ENCODE measurements around the gene TNFRSF13B.
"Not testable (repeated sequence)": the region's sequence is repeated elsewhere in the genome, so short reads cannot be mapped to it uniquely, and the experiment has no call there.

TNFRSF13B gene

DNA sequence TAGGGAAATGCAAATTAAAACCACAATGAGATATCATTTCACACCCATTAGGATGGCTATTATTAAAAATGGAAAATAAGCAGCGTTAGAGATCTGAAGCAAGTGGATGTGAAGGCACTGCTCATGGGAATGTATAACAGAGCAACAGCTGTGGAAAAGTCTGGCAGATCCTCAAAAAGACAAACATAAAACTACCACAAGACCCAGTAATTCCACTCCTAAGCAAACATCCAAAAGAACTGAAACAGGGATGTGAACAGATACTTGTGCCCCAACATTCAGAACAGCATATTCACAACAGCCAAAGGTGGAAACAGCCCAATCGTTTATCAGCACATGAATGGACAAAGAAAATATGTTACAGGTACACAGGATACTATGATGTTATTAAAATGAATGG, 10.9 kb downstream of the TNFRSF13B start:
- DNase-seq (ENCODE audit: low read depth, low spot score): not testable (repeated sequence)

DNA sequence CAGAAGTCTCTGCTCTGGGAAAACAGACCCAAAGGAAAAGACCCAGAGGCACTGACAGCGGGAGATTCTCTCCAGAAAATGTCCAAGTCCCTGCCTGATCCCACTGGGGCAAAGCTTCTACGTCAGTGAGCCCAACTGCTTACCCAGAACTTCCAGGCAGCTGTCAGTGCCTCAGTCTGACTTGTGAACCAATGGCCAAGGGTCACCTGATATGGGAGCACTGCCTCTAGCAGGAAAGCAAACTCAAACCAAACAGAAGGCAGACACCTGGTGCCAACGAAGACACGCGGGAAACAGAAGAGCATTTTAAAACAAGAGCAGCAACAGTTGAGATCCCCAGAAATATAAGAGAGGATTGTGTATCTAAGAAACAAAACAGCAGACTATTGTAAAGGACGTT, 16.9 kb downstream of the TNFRSF13B start:
- DNase-seq (ENCODE audit: low read depth, low spot score): not testable (repeated sequence)

DNA sequence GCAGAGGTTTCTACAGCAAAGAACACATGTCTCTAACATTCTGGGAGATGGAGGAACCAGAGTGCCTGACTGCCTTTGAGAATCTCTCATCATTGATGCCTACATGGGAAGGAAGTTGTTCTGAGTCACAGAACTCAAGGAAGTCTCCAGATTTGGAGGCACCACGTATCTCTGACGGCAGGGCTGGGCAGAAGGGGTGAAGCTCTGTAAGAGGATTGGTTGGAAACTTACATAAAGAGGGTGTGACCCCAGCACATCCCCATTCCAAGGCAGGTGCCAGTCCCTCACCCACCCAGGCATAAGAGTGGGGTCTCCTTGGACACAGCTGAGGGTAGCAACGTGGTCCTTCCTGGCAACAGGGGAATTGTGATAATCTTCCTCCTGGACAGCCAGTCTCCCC, 17.4 kb downstream of the TNFRSF13B start:
- DNase-seq (ENCODE audit: low read depth, low spot score): no peak

DNA sequence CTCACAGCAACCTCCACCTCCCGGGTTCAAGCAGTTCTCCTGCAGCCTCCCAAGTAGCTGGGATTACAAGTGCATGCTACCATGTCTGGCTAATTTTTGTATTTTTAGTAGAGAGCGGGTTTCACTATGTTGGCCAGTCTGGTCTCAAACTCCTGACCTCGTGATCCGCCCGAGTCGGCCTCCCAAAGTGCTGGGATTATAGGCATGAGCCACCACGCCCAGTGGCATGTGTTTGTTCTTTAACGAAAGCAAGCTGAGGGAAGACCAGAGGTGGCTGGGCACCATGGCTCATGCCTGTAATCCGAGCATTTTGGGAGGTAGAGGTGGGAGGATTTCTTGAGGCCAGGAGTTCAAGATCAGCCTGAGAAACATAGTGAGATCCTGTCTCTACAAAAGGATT, 18.1 kb downstream of the TNFRSF13B start:
- no peak for DNase-seq (ENCODE audit: low read depth, low spot score)

DNA sequence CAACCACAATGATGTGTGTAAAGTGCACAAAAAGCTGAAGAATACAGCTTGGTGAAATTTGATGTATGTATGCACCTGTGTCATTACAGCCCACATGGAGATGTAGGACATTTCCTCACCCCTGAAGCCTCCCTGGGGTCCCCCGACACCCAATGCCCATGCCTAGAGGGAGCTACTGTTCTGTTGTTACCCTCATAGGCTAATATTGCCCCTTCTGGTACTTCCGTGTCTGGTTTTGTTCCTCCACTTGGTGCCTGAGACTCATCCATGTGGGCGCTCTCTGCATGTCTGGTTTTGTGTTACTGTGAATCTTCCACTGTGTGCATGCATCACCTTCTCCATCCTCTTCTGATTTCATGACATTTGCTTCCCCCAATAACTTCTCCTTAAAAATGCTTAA, 18.6 kb downstream of the TNFRSF13B start:
- no peak for DNase-seq (ENCODE audit: low read depth, low spot score)

DNA sequence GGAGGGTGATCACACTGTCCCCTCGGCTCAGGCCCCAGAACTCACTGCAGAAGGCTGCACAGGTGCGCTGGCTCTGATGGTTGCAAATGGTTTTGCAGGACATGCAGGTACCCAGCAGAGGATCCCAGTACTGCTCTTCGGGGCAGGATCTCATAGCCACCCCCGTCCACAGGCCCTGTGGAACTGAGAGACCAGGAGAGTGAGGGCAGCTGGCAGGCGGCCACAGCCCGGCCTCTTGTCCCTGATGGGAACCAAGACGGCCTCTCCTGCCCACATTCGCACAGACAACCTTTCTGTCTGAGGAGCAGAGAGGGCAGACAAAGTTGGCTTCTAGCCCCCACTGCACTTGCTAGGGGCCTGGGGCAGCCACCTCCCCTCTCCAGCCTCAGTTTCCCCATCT, 19.5 kb downstream of the TNFRSF13B start:
- no peak for DNase-seq (ENCODE audit: low read depth, low spot score)

DNA sequence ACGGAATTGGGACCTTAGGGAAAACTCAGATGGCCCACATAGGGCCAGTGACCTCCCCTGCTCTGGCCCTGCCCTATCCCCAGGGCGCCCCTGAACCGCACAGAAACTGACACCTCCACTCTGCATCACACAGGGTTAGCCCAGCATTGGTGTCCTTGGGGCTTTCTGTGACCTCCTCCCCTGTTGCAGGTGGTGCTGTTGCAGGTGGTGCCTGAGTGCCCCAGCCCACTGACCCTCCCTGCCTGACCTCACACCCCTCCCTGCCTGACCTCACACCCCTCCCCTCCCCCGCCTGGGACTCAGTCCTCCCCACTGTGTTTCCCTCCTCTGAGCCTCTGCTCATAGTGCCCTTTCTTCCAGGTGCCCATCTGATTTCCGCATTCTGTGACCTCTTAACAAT, 21.4 kb downstream of the TNFRSF13B start:
- no peak for DNase-seq (ENCODE audit: low read depth, low spot score)

DNA sequence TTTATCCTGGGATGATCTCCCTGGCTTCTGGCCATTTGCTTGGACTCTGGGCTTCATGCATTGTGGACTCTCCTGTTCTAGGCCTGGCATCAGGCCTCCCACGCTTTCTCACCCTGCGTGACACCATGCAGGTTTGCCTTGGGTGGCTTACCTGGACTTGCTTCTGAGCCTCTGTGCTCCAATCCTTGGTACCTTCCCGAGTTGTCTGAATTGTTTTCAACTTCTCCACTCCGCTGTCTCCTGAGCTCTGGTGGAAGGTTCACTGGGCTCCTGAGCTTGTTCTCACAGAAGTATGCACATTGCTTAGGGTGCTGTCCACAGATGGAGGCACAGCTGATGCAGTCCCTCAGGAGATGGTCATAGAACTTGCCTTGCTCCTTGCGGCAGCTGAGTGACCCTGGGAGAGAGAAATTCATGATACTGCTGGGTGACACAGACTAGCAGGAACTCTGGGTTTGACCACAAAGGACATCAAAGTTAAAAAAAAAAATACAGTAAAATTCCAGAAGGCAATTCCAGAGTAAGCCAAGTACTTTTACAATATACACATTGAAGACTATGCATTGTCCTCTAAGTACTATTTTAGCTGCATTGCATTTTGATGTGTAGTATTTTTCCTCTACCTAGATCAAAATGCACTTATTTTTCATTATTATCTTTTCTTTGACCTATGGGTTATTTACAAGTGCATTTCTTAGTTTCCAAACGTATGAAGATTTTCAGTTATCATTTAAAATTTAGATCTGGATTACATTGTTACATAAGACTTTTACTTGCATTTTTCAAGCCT, 23.1 kb downstream of the TNFRSF13B start:
- no peak for DNase-seq (ENCODE audit: low read depth, low spot score)

DNA sequence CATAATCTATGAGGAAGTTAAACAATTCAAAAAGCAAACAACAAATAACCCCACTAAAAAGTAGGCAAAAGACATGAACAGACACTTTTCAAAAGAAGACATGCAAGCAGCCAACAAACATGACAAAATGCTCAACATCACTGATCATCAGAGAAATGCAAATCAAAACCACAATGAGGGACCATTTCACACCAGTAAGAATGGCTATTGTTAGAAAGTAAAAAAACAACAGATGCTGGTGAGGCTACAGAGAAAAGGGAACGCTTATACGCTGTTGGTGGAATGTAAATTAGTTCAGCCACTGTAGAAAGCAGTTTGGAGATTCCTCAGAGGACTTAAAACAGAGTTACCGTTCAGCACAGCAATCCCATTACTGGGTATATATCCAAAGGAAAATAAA, 24.4 kb downstream of the TNFRSF13B start:
- DNase-seq (ENCODE audit: low read depth, low spot score): no peak

DNA sequence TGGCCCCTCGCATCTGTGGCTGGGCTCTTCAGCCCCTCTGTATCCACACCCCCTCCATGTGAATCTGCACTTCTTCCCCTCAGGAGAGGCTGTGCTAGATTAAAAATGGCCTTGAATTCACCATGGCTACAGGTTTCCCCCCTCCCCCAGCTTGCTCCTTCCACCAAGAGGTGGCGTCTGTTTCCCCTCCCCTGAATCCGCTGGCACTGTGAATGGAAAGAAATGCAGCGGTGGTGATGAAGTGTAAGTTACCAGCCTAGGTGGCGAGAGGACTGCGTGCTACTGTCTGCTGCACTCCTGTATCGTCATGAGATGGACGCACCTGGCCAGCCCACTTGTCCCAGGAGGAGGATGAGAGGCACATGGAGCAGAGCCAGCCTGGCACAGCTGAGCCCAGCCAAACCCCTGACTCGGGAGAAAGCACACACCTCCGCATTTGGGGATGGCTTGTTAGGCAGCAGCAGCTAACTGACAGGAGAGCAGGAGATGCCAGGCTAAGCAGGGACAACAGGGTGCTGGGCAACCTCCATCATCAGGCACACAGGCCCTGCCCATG, 26.2 kb downstream of the TNFRSF13B start:
- DNase-seq (ENCODE audit: low read depth, low spot score): no peak

DNA sequence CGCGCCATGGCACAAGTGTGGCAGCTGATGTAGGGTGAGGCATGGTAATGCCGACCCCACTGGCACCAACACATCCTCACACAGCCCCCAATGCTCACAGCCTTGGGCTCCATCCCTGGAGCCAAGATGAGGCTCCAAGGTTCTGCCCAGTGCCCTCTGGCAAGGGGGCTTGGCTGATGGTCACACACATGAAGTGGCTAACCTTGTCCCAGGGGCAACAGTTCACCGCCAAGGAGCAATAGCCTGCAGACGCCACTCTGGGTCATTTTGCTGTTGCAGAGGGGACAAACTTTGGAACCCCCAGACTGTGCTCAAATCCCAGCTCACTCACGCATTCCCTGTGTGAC, 26.8 kb downstream of the TNFRSF13B start:
- no peak for DNase-seq (ENCODE audit: low read depth, low spot score)

DNA sequence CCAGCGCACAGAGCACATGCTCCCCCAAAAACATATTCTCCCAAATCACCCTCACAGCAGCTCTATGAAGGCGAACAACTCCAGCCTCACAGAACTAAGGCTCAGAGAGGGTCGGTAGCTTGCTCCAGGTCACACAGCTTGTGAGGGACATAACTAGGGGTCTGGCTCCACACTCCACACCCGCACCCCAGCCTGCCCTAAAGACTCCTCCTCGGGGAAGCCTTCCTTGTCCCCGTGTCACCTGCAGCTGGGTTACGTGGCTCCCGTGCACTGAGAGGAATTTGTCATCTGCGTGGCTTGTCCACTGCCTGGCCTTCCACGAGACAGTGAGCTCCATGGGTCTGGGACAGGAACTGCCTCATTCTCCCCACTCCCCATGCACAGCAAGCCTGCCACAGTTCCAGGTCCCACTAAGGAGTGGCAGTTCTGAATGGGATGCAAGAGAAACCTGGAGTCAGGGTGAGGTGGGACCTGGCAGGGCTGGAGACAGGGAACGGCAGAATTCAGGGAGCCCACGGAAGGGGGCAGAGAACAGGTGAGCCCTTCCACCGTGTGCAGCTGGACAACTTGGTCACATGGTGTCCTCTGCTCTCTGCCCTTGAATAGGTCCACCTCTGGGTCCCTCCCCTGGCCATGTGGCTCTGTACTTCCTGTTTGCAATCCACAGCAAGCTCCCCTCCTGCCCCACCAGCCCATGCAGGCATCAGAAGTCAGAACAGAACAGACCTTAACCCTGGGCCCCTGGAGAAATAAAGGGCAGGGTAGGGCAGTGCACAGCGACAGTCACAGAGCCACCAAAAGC, 27.4 kb downstream of the TNFRSF13B start:
- DNase-seq (ENCODE audit: low read depth, low spot score): no peak

DNA sequence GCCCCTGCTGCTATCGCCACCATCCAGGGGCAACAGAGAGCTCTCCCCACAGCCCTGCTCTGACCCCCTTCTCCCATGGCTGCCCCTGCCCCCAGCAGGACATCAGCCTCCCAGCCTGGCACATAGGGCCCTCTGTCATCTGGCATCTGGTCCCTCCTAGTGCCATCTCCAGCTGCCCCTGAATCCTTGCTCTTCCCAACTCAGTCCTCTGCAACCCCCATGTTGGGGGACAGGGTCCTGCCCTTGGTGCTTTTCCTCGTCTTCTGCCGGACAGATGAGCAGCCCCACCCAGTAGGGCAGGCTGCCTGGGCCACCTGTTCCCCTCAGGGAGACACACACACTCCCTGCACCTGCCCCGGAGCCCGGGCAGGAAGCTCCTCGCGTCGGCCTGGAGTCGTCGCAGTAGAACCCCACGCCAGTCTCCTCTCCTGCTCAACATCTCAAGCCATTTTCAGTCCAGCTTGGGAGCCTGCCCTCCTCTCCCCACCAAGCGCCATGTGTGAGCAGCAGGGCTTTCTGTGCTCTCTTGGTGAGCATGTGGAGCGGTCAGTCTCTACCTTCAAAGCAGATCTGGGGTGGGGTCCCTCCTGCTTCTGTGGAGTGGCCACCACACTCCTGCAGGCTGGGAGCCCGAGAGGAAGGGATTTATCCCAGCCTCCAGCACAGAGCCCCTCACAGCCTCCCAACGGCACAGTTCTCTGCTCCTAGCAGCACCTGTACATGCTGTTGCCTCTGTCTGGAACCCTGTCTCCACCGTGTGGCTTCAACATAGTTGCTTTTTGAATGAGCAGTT, 28.2 kb downstream of the TNFRSF13B start:
- DNase-seq (ENCODE audit: low read depth, low spot score): no peak

DNA sequence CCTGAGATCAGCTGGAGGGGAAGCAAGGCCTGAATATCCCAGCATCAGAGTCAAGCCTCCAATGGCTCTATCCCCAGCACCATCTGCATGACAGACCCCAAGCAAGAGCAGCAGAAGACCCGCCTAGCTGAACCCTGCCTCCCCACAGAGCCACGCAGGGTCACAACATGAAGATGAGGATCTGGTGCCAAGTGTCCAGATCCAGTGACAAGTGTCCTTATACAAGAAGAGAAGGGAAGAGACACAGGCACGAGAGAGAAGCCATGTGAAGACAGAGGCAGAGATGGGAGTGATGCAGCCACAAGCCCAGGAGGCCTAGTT, 28.9 kb downstream of the TNFRSF13B start:
- no peak for DNase-seq (ENCODE audit: low read depth, low spot score)

DNA sequence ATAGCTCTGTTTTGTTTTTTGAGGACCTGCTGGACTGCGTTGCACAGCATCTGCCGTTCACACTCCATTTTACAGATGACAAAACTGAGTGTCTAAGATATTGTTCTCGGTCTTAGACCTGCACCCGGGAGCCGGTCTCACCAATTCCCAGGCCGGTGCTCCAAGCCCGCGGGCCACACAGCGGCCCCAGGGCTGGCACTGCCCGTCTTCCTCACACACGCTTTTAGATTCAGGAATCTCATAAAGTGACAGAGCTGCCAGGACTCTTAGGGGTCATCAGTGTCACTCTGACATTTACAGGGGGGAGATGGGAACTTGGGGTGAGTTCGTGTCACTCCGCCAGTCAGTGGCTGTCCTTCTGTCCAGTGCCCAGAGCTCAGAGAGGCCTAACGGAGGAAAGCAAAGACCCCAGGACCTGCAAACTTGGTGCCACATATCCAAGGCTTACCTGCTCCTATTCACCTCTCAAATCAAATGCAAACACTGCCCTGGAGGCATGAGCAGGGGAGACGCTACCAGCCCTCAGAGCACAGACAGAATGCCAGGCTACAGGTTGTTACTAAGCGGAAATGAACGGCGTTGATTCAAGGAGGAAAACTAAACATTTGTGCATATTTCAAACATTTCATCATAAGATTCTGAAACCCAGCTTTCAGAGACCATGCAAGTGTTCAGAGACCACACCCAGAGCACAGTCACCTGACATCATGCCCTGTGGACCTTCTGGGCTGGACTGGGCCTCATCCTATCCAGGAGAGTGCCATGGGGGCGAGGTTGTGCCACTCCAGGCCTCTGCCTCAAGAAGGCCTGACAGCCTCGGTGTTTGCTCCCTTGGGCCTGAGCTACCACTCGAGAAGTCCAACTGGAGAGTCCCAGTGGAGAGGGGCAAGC, 29.5 kb downstream of the TNFRSF13B start:
- DNase-seq (ENCODE audit: low read depth, low spot score): no peak

DNA sequence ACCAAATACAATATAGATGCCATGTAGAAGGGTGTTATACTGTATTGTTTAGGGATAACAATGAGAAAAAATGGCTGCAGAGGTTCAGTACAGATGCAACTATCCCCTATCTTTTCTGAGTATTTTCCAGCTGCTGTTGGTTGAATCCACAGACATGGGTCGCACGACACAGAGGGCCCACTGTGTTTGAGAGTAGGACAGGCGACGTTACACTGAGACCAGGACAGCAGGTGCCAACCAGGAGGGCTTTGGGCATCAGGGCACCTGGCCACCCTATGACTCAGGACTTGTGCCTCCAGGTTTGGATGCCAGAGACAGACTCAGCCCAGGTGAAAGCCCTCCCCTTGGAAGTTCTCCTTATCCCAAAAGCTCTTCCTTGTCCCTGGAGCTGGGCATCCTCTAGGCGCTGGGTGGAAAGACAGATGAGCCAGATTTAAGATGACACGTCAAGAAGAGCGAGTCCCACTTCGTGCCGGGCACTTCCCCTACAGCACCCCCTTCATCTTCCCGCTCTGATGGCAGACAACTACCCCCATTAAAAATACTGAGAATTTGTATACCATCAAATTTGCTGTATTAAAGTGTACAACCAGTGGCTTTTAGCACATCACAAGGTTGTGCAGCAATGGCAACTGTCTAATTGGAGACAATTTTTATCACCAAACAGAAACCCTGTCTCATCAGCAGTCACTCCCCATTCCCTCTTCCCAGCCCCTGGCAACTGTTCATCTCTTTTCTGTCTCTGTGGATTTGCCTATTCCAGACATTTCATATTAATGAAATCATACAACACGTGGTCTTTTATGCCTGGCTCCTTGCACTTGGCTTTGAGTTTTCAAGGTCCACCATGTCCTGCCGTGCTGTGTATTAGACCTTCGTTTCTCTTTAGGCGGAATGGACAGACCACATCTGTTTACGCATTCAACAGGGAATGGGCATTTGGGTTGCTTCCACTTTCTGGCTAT, 30.6 kb downstream of the TNFRSF13B start:
- no peak for DNase-seq (ENCODE audit: low read depth, low spot score)

DNA sequence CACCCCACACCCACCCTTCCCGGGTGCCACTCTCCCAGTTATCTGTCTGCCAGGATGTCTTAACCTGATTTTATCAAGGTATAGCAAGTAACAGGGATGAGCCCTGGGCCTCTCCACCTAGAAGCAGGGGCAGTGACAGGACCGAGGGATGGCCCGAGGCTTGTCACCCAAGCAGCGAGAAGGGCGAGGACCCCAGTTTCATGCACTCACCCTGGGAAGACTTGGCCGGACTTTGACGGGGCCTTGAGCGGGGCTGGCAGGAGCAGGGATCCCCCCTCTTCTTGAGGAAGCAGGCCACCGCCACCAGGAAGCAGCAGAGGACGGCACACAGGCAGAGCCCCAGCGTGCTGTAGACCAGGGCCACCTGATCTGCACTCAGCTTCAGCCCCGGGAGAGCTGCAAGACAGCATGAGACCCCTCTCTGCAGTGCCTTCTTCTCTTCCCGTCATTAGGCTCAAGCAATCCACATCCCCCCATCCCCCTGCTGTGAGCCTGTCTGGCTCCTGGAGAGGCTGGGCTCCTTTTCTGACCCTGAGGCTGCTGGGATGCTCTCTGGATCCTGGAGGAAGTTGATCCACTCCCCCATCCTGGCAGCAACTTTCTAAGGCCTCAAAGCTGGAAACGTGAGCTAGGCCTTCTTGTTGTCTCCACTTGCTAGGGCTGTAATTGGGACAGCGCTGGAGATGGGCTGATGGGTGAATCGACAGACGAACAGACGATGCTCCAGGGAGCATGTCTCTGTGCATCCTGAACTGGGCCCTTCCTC, 31.6 kb downstream of the TNFRSF13B start:
- no peak for DNase-seq (ENCODE audit: low read depth, low spot score)

DNA sequence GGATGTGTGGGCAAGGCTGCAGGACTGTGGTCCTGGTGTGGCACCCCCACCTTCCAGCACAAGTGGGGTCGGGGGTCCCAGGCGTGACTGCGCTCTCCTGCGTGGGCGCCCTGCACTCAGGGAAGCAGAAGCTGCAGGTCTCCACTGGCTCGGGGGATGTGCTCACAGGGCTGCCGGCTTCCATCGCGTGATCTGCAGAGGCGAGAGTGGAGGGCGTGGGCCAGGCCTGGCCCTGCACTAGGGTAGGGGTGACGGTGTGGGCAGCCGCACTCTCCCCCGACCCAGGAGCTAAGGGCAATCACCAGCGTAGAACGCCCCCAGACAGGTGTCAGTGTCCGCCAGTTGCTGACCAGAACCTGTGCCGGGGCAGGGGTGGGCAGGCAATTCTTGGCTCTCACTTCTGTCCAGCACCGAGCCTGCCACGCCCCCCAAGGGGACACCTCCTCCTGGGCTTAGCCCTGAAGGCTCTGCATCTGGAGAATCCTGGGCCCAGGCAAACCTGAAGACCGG, 32.3 kb downstream of the TNFRSF13B start:
- no peak for DNase-seq (ENCODE audit: low read depth, low spot score)

DNA sequence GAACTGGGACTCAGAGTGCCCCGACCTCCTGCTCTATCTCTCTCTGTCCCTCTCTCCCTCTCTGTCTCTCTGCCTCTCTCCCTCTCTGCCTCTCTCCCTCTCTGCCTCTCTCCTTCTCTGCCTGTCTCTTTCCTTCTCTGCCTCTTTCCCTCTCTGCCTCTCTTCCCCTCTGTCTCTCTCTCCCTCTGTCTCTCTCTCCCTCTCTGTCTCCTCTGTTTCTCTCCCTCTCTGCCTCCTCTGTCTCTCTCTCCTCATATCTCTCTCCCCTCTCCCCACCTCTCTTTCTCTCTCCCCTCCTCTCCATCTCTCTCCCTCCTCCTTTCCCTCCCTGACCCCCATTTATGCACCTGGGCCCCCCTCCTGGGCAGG, 32.7 kb downstream of the TNFRSF13B start:
- DNase-seq (ENCODE audit: low read depth, low spot score): no peak

Measured in activated naive CD8-positive, alpha-beta T cell treated with anti-CD3 and anti-CD28 coated beads, Interleukin-2, amount 50 U/mL, for 16 hours (primary cell).